ENCODE measurements around the gene FOXP4. TPM values are rescaled to one million over a fixed set of nuclear protein-coding genes. Genes with fewer than 3 reads are reported as not detected.

The FOXP4 gene
- polyA plus RNA-seq, 3 donors = 20.8 to 27.0 (median 24.1) TPM

DNA sequence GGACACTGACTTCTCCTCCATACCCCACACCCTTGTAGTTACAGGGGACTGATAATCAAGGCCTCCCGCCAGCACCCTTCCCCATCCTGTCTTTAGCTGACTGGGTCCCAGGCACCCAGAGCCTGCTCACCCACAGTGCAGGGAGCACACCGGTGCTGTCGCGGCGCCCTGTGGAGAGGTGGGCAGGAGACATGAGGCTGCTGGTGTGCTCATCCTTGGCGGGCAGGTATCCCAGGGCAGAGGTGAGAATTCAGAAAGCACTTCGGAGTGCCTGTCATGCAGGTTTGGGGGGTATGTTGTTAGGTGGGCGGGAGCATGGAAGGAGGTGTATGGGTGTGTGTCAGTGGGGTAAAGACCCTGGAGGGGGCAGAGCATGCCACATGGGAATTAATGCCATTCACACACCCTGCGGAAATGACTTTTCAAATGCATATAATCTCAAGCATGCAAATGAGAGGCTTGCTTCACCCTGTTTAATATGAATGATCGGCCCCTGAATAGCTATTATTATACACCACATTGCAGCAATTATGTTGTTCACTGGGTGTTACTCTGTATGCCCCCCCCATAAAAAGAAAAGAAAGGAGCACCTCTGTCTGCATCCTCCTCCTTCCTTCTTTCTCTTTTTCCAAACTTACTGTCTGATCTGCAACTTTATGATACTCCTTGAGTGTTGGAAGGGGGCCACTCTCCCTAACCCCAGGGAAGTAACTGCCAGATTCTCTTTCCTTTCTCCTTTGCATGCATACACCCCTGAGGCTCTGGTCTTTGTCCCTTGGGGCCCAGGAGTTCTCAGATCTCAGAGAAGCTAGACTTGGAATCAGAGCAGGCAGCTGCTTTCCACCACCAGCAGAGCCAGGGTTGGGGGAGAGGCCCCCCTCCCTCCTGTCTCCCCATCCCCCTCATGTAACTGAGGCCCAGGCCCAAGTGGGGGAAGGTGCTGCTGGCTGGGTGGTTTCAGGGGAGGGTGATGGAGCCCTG is 16.0 kb downstream of the FOXP4 start:
- DNase-seq (ENCODE audit: low read depth in 3 of 3, low spot score in 2 of 3) = no peak

GRCh38 chr6:41563060-41563776 is 17.0 kb downstream of the FOXP4 start:
- DNase-seq (ENCODE audit: low read depth in 3 of 3, low spot score in 2 of 3) = no peak

DNA sequence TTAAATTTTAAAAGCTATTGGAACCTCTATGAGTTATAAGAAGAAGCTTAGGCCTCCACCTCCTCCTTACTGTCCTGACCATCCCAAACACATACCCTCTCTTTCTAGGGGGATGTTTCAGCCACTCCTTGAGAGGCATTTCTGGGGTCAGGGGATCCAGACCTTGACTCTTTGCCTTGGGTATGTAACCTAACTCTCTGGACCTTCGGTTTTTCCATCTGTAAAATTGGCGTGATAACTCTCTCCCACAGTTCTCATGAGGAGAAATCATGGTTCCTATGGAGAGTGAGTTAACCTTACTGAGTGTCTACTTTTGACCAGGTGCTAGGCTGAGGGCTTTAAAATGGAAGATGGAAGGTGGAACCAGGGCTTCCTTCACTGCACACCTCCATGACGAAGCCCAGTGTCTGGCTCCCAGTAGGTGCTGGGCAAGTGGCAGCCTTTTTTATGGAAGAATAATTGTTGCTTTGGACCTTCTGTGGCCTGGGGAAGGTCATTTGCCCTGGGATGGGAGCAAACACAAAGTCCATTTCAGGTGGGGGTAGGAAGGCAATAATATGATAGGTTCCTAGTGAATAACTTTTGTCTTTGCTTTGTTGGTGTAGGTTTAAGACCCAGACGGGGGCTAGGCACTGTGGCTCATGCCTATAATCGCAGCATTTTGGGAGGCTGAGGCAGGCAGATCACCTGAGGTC is 18.4 kb downstream of the FOXP4 start:
- no peak for DNase-seq (ENCODE audit: low read depth in 3 of 3, low spot score in 2 of 3)

DNA sequence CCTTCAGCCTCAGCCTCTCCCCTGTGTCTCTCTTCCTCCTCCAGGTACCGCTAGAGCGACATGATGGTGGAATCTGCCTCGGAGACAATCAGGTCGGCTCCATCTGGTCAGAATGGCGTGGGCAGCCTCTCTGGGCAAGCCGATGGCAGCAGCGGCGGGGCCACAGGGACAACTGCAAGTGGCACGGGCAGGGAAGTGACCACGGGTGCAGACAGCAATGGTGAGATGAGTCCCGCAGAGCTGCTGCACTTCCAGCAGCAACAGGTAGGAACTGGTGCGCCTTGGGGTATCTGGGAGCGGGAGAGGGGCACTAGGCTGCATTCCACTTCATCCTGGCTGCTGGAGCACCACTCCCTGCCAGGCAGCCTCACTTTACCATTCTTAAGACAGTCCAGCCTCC is 19.5 kb downstream of the FOXP4 start:
- no peak for DNase-seq (ENCODE audit: low read depth in 3 of 3, low spot score in 2 of 3)

DNA sequence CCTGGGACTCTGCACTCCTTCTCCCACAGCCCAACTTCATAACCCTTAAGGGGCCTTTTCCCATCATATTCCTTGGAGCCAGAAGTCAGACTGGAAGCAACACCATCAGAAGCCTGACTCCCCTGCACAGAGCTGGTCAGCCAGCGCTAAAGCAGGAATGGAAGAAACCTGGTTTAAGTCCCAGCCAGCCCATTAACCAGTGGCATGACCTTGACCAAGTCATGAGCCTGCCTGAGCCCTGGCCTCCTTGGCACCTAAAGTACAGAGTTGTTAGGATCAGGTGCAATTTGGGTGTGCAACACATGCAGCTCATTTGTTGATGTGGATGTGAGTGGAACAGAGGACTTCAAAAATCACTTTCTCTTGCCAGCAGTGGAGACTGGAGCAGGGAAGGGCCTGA is 20.8 kb downstream of the FOXP4 start:
- DNase-seq (ENCODE audit: low read depth in 3 of 3, low spot score in 2 of 3) = no peak

GRCh38 chr6:41567684-41568083 is 21.5 kb downstream of the FOXP4 start:
- DNase-seq (ENCODE audit: low read depth in 3 of 3, low spot score in 2 of 3) = no peak

DNA sequence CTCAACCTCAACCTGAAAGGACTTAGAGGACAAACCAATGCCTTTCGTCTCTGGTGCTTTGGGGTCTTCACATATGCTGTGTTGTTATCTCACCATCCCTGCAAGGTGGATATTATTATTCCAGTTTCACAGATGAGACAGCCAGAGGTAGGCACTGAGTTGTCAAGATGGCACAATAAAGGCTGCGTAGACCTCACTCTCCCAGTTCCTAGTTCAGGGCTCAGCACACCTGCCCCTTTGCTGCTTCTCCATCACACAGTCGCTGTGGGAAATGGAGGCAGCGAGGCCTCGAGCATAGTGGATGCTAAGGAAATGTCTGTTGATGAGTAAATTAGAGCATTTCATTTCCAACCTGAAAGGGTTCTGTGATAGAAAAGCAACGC is 22.0 kb downstream of the FOXP4 start:
- DNase-seq (ENCODE audit: low read depth in 3 of 3, low spot score in 2 of 3) = no peak

GRCh38 chr6:41568585-41569384 is 22.6 kb downstream of the FOXP4 start:
- no peak for DNase-seq (ENCODE audit: low read depth in 3 of 3, low spot score in 2 of 3)

- no peak for DNase-seq (ENCODE audit: low read depth in 3 of 3, low spot score in 2 of 3)
These were observed 24.1 kb downstream of the FOXP4 start for GRCh38 chr6:41570259-41570615.

DNA sequence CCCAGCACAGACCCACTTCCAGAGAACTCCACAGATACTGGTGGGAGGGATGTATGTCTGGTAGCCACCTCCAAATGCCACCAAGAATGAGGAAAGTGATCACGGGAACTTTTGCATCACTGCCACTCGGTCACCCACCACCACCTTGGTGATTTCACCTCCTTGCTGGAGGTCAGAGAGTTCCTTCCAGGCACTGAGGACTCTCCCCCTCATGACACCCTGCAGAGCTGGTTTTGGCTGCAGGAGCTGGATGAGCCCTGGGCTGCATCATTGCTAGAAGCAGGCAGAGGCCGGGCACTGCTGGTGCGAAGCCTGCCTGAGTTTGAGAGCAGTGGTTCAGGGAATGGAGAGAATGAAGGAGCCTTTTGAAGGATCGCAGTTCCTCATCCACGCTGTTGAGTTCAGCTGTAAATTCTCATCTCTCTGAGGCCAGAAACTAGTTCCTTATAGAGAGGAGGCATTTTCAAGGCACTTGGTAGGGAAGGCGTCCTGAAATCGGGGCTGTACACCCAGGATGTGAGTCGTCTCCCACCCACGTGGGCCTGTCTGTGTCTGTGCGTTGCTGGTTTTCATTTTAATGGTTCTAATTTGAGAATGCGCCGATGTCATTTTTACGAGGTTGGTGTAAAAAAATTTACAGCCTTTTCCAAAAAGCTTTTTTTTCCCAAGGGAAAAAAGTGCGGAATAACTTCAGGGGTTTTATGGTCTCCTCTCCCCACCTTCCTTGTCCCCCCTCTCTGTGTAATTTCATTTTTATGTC is 25.0 kb downstream of the FOXP4 start:
- no peak for DNase-seq (ENCODE audit: low read depth in 3 of 3, low spot score in 2 of 3)

GRCh38 chr6:41572613-41573012 is 26.4 kb downstream of the FOXP4 start:
- no peak for DNase-seq (ENCODE audit: low read depth in 3 of 3, low spot score in 2 of 3)

DNA sequence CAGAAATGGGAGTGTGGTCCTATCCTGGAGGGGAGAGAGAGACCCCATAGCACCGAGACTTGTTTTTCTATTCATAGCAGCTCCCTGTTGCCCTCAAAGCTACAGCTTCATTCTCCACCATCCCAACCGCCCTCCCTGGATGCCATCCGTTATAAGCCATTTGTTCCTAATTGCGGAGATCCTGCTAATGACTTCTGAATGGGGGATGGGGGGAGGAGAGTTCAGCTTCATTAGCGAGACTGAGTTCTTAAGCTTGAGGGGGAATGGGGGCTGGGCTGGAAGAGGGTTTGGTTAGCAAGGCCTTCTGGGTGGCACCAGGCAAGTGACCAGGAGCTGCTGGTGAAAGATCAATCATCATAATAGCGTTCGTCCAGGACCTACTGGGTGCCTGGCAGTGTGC is 27.1 kb downstream of the FOXP4 start:
- no peak for DNase-seq (ENCODE audit: low read depth in 3 of 3, low spot score in 2 of 3)

DNA sequence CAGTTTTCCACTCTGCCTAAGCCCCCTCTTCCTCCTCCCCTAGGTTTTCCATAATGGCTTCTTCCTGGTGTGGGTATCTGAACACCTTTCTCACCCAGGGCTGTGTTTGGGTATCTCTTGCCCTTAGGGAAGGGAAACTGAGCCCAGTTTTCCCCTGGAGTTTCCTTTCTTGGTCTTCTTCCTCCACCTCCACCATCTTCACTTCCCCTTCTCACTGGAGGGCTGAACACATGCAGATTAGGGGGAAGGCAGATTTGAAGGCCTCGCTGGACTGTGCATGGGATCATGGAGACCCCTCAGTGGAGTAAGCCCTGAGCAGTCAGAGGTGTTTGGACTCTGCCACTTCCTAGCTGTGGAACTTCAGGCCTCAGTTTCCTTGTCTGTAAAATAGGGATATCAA is 27.8 kb downstream of the FOXP4 start:
- DNase-seq (ENCODE audit: low read depth in 3 of 3, low spot score in 2 of 3) = no peak

DNA sequence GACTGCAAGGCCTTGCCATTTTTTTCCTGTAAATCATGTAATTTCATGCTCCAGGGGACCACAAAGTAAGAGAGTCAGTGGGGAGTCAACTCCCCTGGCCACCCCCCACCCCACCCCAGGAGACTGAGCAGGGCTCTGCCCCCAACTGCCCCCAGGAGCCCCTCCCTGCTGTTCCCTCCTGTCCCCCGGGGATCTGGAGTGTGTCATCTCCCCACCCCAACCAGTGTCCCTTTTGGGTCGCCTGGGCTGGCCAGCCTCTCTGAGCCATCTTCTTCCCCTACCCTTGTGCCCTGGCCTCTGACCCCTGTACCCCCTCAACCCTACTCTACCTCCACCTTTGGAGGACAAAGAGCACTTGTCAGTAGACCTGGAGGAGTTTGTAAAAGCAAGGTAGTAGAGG is 29.4 kb downstream of the FOXP4 start:
- DNase-seq (ENCODE audit: low read depth in 3 of 3, low spot score in 2 of 3) = no peak

DNA sequence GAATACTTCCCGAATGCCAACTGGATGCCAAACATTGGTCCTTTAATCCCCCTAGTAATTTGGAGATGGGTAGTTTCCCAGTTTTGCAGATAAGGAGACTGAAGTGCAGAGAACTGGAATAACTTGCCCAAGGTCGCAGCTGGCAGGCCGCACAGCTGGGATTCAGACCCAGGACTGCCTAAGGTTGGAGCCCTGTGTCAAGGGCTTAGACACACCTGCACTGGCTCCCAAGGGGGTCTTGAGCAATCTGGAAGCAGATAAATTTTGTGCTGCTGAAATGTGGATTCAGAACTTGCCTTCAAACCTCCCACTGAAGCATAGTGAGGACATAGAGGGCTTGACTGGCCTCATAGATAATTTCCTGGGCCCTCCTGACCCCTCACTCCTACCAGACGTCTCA is 30.5 kb downstream of the FOXP4 start:
- no peak for DNase-seq (ENCODE audit: low read depth in 3 of 3, low spot score in 2 of 3)

GRCh38 chr6:41577356-41578216 is 31.4 kb downstream of the FOXP4 start:
- no peak for DNase-seq (ENCODE audit: low read depth in 3 of 3, low spot score in 2 of 3)

GRCh38 chr6:41578217-41579087 is 32.3 kb downstream of the FOXP4 start:
- no peak for DNase-seq (ENCODE audit: low read depth in 3 of 3, low spot score in 2 of 3)

DNA sequence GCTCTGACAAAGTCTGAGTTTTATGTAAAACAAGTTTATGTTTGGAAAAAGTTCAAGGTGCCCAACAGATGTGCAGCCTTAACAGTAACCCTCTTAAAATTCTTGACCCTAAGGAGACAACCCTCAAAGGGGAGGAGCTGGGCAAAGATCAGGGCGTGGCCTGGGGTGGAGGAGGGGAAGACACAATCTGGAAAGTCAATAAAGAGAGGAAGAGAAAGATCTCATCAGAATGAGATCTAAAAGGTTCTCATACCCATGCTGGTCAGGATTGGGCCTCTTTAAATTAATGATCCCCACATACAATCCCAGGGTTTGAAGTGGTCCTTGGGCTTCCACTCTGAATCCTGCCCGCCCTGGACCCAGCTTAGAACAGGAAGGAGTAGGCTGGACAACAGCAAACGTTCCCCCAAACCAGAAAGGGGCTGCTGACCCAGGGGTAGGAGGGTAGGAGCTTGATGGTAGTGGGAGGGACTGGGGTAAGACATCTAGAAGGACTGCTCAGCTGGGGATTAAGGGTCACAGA is 33.0 kb downstream of the FOXP4 start:
- DNase-seq (ENCODE audit: low read depth in 3 of 3, low spot score in 2 of 3) = no peak

Measured in right renal cortex interstitium (tissue), 3 donors.